Mesendoderm (in vitro differentiated cells): ENCODE data around the gene AKR7A2. TPM values are rescaled to one million over a fixed set of nuclear protein-coding genes. Genes with fewer than 3 reads are reported as not detected.

ENCODE experiments used
- DNase-seq: peaks from one replicate; pipeline ENCODE4 v3.0.0; 2013
- H2AK5ac ChIP-seq: 2 replicates; pipeline ENCODE4 v1.6.1; 2013; ENCODE audit warnings: low read length, inconsistent platforms
- H2BK120ac ChIP-seq: 2 replicates; pipeline ENCODE4 v1.6.1; 2013; ENCODE audit warnings: low read depth, mild to moderate bottlenecking, low read length, moderate library complexity, mixed read lengths
- H2BK15ac ChIP-seq: replicated peaks from 2 replicates; pipeline ENCODE4 v1.6.1; 2013; ENCODE audit warnings: low read depth, mild to moderate bottlenecking, moderate library complexity
- H2BK5ac ChIP-seq: 2 replicates; pipeline ENCODE4 v1.6.1; 2013; ENCODE audit warnings: low read length, inconsistent platforms
- H3K18ac ChIP-seq: 2 replicates; pipeline ENCODE4 v1.6.1; 2013; ENCODE audit warnings: mild to moderate bottlenecking, low read length, mixed read lengths
- H3K23ac ChIP-seq: one replicate; pipeline ENCODE4 v1.6.1; 2013; ENCODE audit warnings: low read length
- H3K27ac ChIP-seq: 2 replicates; pipeline ENCODE4 v1.5.1; 2013; ENCODE audit warnings: low read depth, mild to moderate bottlenecking, inconsistent platforms, low read length, moderate library complexity
- H3K27me3 ChIP-seq: 2 replicates; pipeline ENCODE4 v1.6.1; 2013; ENCODE audit warnings: low read length, control low read depth, mild to moderate bottlenecking, inconsistent platforms; ENCODE audit not compliant: insufficient read depth, poor library complexity
- H3K36me3 ChIP-seq: 2 replicates; pipeline ENCODE4 v1.6.1; 2013; ENCODE audit warnings: low read length, inconsistent platforms; ENCODE audit not compliant: control insufficient read depth, insufficient read depth
- H3K4ac ChIP-seq: one replicate; pipeline ENCODE4 v1.6.1; 2013; ENCODE audit warnings: low read depth, mild to moderate bottlenecking, low read length, moderate library complexity
- H3K4me1 ChIP-seq: 2 replicates; pipeline ENCODE4 v1.6.1; 2013; ENCODE audit warnings: low read depth, low read length, inconsistent platforms; ENCODE audit not compliant: control insufficient read depth
- H3K4me2 ChIP-seq: 2 replicates; pipeline ENCODE4 v1.6.1; 2013; ENCODE audit warnings: low read length
- H3K4me3 ChIP-seq: 2 replicates; pipeline ENCODE4 v1.5.1; 2013; ENCODE audit warnings: mild to moderate bottlenecking, low read length
- H3K56ac ChIP-seq: one replicate; pipeline ENCODE4 v1.6.1; 2013; ENCODE audit warnings: low read length
- H3K79me1 ChIP-seq: 2 replicates; pipeline ENCODE4 v1.6.1; 2013; ENCODE audit warnings: low read length, inconsistent platforms
- H3K79me2 ChIP-seq: 2 replicates; pipeline ENCODE4 v1.6.1; 2013; ENCODE audit warnings: mild to moderate bottlenecking, low read length; ENCODE audit not compliant: control insufficient read depth, insufficient read depth
- H3K9ac ChIP-seq: 2 replicates; pipeline ENCODE4 v1.6.1; 2013; ENCODE audit warnings: low read length, inconsistent platforms
- H4K5ac ChIP-seq: one replicate; pipeline ENCODE4 v1.6.1; 2013; ENCODE audit warnings: low read length
- H4K8ac ChIP-seq: one replicate; pipeline ENCODE4 v1.6.1; 2013; ENCODE audit warnings: low read depth, mild to moderate bottlenecking, control low read depth, low read length, moderate library complexity
- WGBS: extraction: QIAGEN DNeasy Blood & Tissue Kit; methylation state at CpG from one replicate; pipeline ENCODE4 v1.1.7; 2013; ENCODE audit warnings: low lambda C conversion rate, missing lambda C conversion rate; ENCODE audit not compliant: insufficient coverage; ENCODE audit errors: extremely low coverage; 5-methylcytosine and 5-hydroxymethylcytosine counted together
- polyA plus RNA-seq, 2 experiments: library from polyadenylated mRNA; stranded (reverse); fragments of 200-250 nt; gene quantifications; one replicate each; pipeline ENCODE4 v1.2.3, GENCODE V29; 2013

AKR7A2 gene
- polyA plus RNA-seq (2013, experiment 1 of 2), result 22.1 TPM
- polyA plus RNA-seq (2013, experiment 2 of 2), result 22.1 TPM

GRCh38 chr1:19311931-19312781 is at the start of gene AKR7A2, which contains the start of gene SLC66A1:
TSS of gene AKR7A2 (minus strand) at chr1:19312144. CDS start at chr1:19312124, 20 bp downstream.
TSS of gene SLC66A1 (plus strand) at chr1:19312326. CDS start at chr1:19317678, 5,352 bp downstream.
- peak within 1 kb of the TSS; percentile 73 for H3K4me3 ChIP-seq
- no peaks in the 10 kb centered on the region for H3K79me2 ChIP-seq
- H2BK120ac ChIP-seq, result no peak within 1 kb of the TSS
- H2AK5ac ChIP-seq, result no peak within 1 kb of the TSS
- peak within 1 kb of the TSS; percentile 10 for H3K27ac ChIP-seq
- peak within 1 kb of the TSS; percentile 100 for H3K23ac ChIP-seq
- no peak within 1 kb of the TSS for H2BK5ac ChIP-seq
- H2BK15ac ChIP-seq, result no peak within 1 kb of the TSS
- no peak within 1 kb of the TSS for H4K8ac ChIP-seq
- H3K79me1 ChIP-seq, result peaks cover 16% of the 10 kb centered on the region
- peaks cover 5% of the 10 kb centered on the region for H3K4me1 ChIP-seq
- no peak within 1 kb of the TSS for H4K5ac ChIP-seq
- H3K9ac ChIP-seq, result peak within 1 kb of the TSS; percentile 96
- peak within 1 kb of the TSS; percentile 62 for H3K18ac ChIP-seq
- peak; percentile 94 for DNase-seq
- no peaks in the 10 kb centered on the region for H3K27me3 ChIP-seq
- no peaks in the 10 kb centered on the region for H3K36me3 ChIP-seq
- H3K4ac ChIP-seq, result peak within 1 kb of the TSS; percentile 17
- peak within 1 kb of the TSS; percentile 97 for H3K56ac ChIP-seq
- no CpG with 5 or more reads among the region's 105 CpGs for WGBS
- peak within 1 kb of the TSS; percentile 94 for H3K4me2 ChIP-seq

GRCh38 chr1:19360843-19361610 is 49.1 kb upstream of the AKR7A2 start:
- Histone ChIP-seq H3K27me3 (no peaks in the 10 kb centered on the region), H3K79me2 (peaks cover 3% of the 10 kb centered on the region), H3K79me1 (peaks cover 16% of the 10 kb centered on the region), H3K27ac (no peak overlapping the region), H3K23ac (no peak overlapping the region), H3K36me3 (no peaks in the 10 kb centered on the region), H3K4ac (no peak overlapping the region), H3K18ac (no peak overlapping the region), H2AK5ac (no peak overlapping the region), H3K9ac (no peak overlapping the region), H2BK120ac (no peak overlapping the region), H3K4me2 (no peak overlapping the region), H4K5ac (no peak overlapping the region), H3K56ac (no peak overlapping the region), H2BK15ac (no peak overlapping the region), H4K8ac (no peak overlapping the region), H3K4me1 (no peaks in the 10 kb centered on the region), H3K4me3 (no peak overlapping the region), H2BK5ac (no peak overlapping the region)
- no peak for DNase-seq
- no CpG with 5 or more reads among the region's 18 CpGs for WGBS

GRCh38 chr1:19360432-19360831 is 48.5 kb upstream of the AKR7A2 start:
- no CpG with 5 or more reads among the region's 11 CpGs for WGBS
- H3K23ac ChIP-seq, result no peak overlapping the region
- no peaks in the 10 kb centered on the region for H3K27me3 ChIP-seq
- no peak overlapping the region for H3K27ac ChIP-seq
- H3K56ac ChIP-seq, result no peak overlapping the region
- H3K4me3 ChIP-seq, result no peak overlapping the region
- no peak overlapping the region for H2AK5ac ChIP-seq
- H3K79me2 ChIP-seq, result peaks cover 3% of the 10 kb centered on the region
- no peak overlapping the region for H4K8ac ChIP-seq
- no peak overlapping the region for H2BK120ac ChIP-seq
- H3K18ac ChIP-seq, result no peak overlapping the region
- no peak overlapping the region for H2BK5ac ChIP-seq
- DNase-seq, result no peak
- no peak overlapping the region for H2BK15ac ChIP-seq
- no peak overlapping the region for H3K4ac ChIP-seq
- peaks cover 15% of the 10 kb centered on the region for H3K79me1 ChIP-seq
- no peak overlapping the region for H3K4me2 ChIP-seq
- no peaks in the 10 kb centered on the region for H3K4me1 ChIP-seq
- no peak overlapping the region for H3K9ac ChIP-seq
- no peaks in the 10 kb centered on the region for H3K36me3 ChIP-seq
- no peak overlapping the region for H4K5ac ChIP-seq

- DNase-seq, result no peak
- H3K18ac ChIP-seq, result no peak overlapping the region
- H3K4ac ChIP-seq, result no peak overlapping the region
- H3K9ac ChIP-seq, result no peak overlapping the region
- no peak overlapping the region for H2BK15ac ChIP-seq
- H3K4me1 ChIP-seq, result no peaks in the 10 kb centered on the region
- H3K79me1 ChIP-seq, result peaks cover 15% of the 10 kb centered on the region
- H3K4me3 ChIP-seq, result no peak overlapping the region
- no peak overlapping the region for H4K5ac ChIP-seq
- H3K23ac ChIP-seq, result no peak overlapping the region
- no CpG with 5 or more reads among the region's 6 CpGs for WGBS
- H2BK5ac ChIP-seq, result no peak overlapping the region
- no peak overlapping the region for H3K27ac ChIP-seq
- H3K36me3 ChIP-seq, result no peaks in the 10 kb centered on the region
- no peak overlapping the region for H2BK120ac ChIP-seq
- no peak overlapping the region for H3K56ac ChIP-seq
- H3K79me2 ChIP-seq, result peaks cover 3% of the 10 kb centered on the region
- H2AK5ac ChIP-seq, result no peak overlapping the region
- no peak overlapping the region for H4K8ac ChIP-seq
- H3K27me3 ChIP-seq, result no peaks in the 10 kb centered on the region
- no peak overlapping the region for H3K4me2 ChIP-seq
These were observed 48.1 kb upstream of the AKR7A2 start for GRCh38 chr1:19360016-19360415.

- H2BK5ac ChIP-seq, result no peak overlapping the region
- no peak overlapping the region for H3K27ac ChIP-seq
- no peak overlapping the region for H3K56ac ChIP-seq
- no CpG with 5 or more reads among the region's 11 CpGs for WGBS
- no peak overlapping the region for H2BK15ac ChIP-seq
- H2AK5ac ChIP-seq, result no peak overlapping the region
- H3K36me3 ChIP-seq, result no peaks in the 10 kb centered on the region
- H3K79me2 ChIP-seq, result peaks cover 3% of the 10 kb centered on the region
- H3K4me1 ChIP-seq, result no peaks in the 10 kb centered on the region
- no peak overlapping the region for H3K9ac ChIP-seq
- H3K79me1 ChIP-seq, result peaks cover 15% of the 10 kb centered on the region
- no peak overlapping the region for H3K4me3 ChIP-seq
- H3K23ac ChIP-seq, result no peak overlapping the region
- no peak overlapping the region for H3K4me2 ChIP-seq
- H3K18ac ChIP-seq, result no peak overlapping the region
- no peaks in the 10 kb centered on the region for H3K27me3 ChIP-seq
- H4K5ac ChIP-seq, result no peak overlapping the region
- no peak overlapping the region for H3K4ac ChIP-seq
- no peak overlapping the region for H2BK120ac ChIP-seq
- DNase-seq, result no peak
- H4K8ac ChIP-seq, result no peak overlapping the region
These were observed 47.4 kb upstream of the AKR7A2 start for GRCh38 chr1:19359357-19359756.
